Measurements from ENCODE around the gene HOXA4.

Gene HOXA4

DNA sequence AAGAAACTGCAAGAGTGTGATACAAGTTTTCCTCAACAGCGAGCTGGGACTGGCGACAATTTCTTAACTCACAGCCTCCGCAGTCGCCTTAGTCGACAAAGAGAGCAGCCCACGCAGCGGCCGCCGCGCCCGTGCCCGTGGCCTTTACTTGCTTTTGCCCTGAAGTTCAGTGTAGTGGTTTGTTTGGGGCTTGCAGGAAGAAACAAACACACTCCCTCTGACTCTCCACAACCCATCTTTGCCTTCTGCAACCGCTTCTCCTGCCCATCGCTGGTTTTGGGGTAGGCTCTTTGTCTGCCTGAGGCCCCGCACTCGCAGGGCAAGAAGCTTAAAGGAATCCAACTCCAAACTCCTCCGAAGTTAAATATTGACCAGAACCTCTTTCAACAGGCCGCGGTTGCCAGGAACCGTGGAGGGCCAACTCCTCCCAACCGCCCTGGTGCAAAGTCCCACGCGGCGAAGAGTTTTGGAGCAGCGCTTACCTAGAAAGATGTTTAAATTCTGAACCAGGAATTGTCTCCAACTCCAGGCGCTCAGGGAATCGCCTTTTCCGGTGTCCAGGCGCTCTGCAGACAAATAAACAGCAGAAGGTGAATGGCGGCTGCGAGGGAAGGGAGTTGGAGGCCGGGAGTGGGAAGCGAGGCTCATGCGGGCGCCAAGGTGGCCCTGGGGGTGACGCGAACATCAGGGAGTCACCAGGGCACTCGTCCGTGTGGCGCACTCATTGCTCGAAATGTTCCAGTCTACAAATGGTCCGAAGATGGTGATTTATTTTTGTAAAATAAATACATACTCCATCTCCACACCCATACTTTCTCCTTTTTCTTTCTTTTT, 8.3 kb downstream of the HOXA4 start:
- Histone ChIP-seq H3K36me3 (ENCODE audit: insufficient read depth, low read length) (peaks cover 98% of the 10 kb centered on the region; the same call in 1 of the 2 replicates), H3F3A (ENCODE audit: low read depth) (no peaks in the 10 kb centered on the region), H3K4me1 (ENCODE audit: insufficient read depth, low read length, poor library complexity, severe bottlenecking) (no peaks in the 10 kb centered on the region), H3K27me3 (ENCODE audit: insufficient read depth, low read length, poor library complexity, severe bottlenecking) (no peaks in the 10 kb centered on the region), H3K79me2 (ENCODE audit: insufficient read depth, low read length) (peaks cover 99% of the 10 kb centered on the region), H2AFZ (ENCODE audit: low read length) (no peak overlapping the region), H3K4me2 (ENCODE audit: low read depth, low read length, poor library complexity, severe bottlenecking) (no peak overlapping the region), H3K9me2 (replicated peaks; ENCODE audit: low read depth, low read length) (no peaks in the 10 kb centered on the region), H3K9ac (ENCODE audit: low read depth, low read length, poor library complexity, severe bottlenecking) (no peak overlapping the region), H4K20me1 (ENCODE audit: insufficient read depth, low read length, poor library complexity, severe bottlenecking) (peaks cover 56% of the 10 kb centered on the region), H3K9me3 (ENCODE audit: insufficient read depth, low read depth, low read length) (no peaks in the 10 kb centered on the region), H3K4me3 (ENCODE audit: low read length, poor library complexity, severe bottlenecking) (no peak overlapping the region)
- no peak for TF ChIP-seq EZH2phosphoT487 (IDR thresholded peaks at IDR 0.05; ENCODE audit: borderline replicate concordance)
- TF ChIP-seq, protein P1, sequence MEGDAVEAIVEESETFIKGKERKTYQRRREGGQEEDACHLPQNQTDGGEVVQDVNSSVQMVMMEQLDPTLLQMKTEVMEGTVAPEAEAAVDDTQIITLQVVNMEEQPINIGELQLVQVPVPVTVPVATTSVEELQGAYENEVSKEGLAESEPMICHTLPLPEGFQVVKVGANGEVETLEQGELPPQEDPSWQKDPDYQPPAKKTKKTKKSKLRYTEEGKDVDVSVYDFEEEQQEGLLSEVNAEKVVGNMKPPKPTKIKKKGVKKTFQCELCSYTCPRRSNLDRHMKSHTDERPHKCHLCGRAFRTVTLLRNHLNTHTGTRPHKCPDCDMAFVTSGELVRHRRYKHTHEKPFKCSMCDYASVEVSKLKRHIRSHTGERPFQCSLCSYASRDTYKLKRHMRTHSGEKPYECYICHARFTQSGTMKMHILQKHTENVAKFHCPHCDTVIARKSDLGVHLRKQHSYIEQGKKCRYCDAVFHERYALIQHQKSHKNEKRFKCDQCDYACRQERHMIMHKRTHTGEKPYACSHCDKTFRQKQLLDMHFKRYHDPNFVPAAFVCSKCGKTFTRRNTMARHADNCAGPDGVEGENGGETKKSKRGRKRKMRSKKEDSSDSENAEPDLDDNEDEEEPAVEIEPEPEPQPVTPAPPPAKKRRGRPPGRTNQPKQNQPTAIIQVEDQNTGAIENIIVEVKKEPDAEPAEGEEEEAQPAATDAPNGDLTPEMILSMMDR (conservative IDR thresholded peaks at IDR 0.05; ENCODE audit: low read length) = no peak

DNA sequence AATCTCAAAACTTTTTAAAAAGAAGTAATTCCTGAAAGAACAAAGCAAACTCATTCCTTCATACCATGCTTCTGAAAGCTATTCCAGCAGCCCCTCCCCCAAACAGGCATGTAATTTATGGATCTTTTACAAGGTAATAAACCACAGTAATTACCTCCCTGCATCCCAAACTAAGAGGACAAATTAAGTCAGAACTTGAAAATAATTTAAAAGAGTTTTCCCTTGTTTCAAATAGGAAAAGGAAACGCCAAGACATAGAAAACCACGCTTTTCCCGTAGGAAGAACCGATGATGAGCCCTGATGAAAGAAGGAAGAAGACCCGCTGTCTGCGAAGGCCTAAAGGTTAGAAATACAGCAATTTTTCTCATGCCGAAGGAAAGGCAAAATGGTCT, 8.9 kb downstream of the HOXA4 start:
- peaks cover 98% of the 10 kb centered on the region; the same call in 1 of the 2 replicates for H3K36me3 ChIP-seq (ENCODE audit: insufficient read depth, low read length)
- H3K27me3 ChIP-seq (ENCODE audit: insufficient read depth, low read length, poor library complexity, severe bottlenecking) = no peaks in the 10 kb centered on the region
- H4K20me1 ChIP-seq (ENCODE audit: insufficient read depth, low read length, poor library complexity, severe bottlenecking) = peaks cover 52% of the 10 kb centered on the region
- peaks cover 99% of the 10 kb centered on the region for H3K79me2 ChIP-seq (ENCODE audit: insufficient read depth, low read length)
- H3K9me3 ChIP-seq (ENCODE audit: insufficient read depth, low read depth, low read length) = no peaks in the 10 kb centered on the region
- no peak overlapping the region for H3K4me3 ChIP-seq (ENCODE audit: low read length, poor library complexity, severe bottlenecking)
- no peak overlapping the region for H3K9ac ChIP-seq (ENCODE audit: low read depth, low read length, poor library complexity, severe bottlenecking)
- no peak overlapping the region for H3K4me2 ChIP-seq (ENCODE audit: low read depth, low read length, poor library complexity, severe bottlenecking)
- H3K9me2 ChIP-seq (replicated peaks; ENCODE audit: low read depth, low read length) = no peaks in the 10 kb centered on the region
- no peaks in the 10 kb centered on the region for H3K4me1 ChIP-seq (ENCODE audit: insufficient read depth, low read length, poor library complexity, severe bottlenecking)
- H2AFZ ChIP-seq (ENCODE audit: low read length) = no peak overlapping the region
- H3F3A ChIP-seq (ENCODE audit: low read depth) = no peaks in the 10 kb centered on the region
- TF ChIP-seq EZH2phosphoT487 (IDR thresholded peaks at IDR 0.05; ENCODE audit: borderline replicate concordance) = no peak
- TF ChIP-seq, protein P1 (conservative IDR thresholded peaks at IDR 0.05; ENCODE audit: low read length) = no peak

DNA sequence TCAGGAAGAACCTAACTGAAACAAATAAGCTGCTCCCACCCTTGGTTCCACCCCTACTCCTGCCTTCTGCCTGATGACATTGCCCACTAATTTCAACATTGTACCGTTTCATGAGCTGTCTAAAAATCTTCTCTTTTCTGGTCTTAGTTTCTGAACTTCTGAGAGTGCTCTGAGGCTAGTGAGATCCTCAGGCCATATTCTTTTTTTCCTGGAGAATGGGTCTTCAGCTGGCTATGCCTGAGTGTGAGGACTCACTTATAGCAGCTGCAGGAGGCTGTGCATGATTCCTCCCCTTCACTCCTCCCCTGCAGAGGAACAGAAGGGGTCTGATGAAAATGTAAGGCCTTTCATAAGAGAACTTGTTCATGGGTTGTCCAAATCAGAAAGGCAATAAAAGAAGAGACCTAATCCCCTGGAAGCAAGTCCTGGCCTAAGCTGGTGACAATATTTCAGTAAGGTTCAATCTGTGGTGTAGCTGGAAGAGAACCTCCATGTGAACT, 11.1 kb downstream of the HOXA4 start:
- Histone ChIP-seq H3K4me3 (ENCODE audit: low read length, poor library complexity, severe bottlenecking) (no peak overlapping the region), H3K9me3 (ENCODE audit: insufficient read depth, low read depth, low read length) (no peaks in the 10 kb centered on the region), H3K9me2 (replicated peaks; ENCODE audit: low read depth, low read length) (no peaks in the 10 kb centered on the region), H3K4me1 (ENCODE audit: insufficient read depth, low read length, poor library complexity, severe bottlenecking) (no peaks in the 10 kb centered on the region), H3F3A (ENCODE audit: low read depth) (no peaks in the 10 kb centered on the region), H3K36me3 (ENCODE audit: insufficient read depth, low read length) (peaks cover 96% of the 10 kb centered on the region; the same call in 1 of the 2 replicates), H3K9ac (ENCODE audit: low read depth, low read length, poor library complexity, severe bottlenecking) (no peak overlapping the region), H3K79me2 (ENCODE audit: insufficient read depth, low read length) (peaks cover 98% of the 10 kb centered on the region), H3K27me3 (ENCODE audit: insufficient read depth, low read length, poor library complexity, severe bottlenecking) (no peaks in the 10 kb centered on the region), H3K4me2 (ENCODE audit: low read depth, low read length, poor library complexity, severe bottlenecking) (no peak overlapping the region), H4K20me1 (ENCODE audit: insufficient read depth, low read length, poor library complexity, severe bottlenecking) (peaks cover 46% of the 10 kb centered on the region), H2AFZ (ENCODE audit: low read length) (no peak overlapping the region)
- TF ChIP-seq, protein P1 (conservative IDR thresholded peaks at IDR 0.05; ENCODE audit: low read length) = no peak
- no peak for TF ChIP-seq EZH2phosphoT487 (IDR thresholded peaks at IDR 0.05; ENCODE audit: borderline replicate concordance)

Data from Loucy (cell line).